CD14-positive monocyte (primary cell): ENCODE results near the gene B3GNT9. TPM values are rescaled to one million over a fixed set of nuclear protein-coding genes. Genes with fewer than 3 reads are reported as not detected.

ENCODE experiments used
- DNase-seq, 3 donors: peaks; one replicate each; pipeline ENCODE4 v3.0.0-alpha.2; 2011 to 2022
- H2AFZ ChIP-seq: 2 replicates; pipeline ENCODE4 v1.6.0; 2012; ENCODE audit warnings: mild to moderate bottlenecking, low read depth, low read length, inconsistent platforms; ENCODE audit not compliant: insufficient read depth, poor library complexity, severe bottlenecking
- H3K27ac ChIP-seq, 2 donors: 1 replicate in 1 of 2; 2 replicates in 1 of 2; pipeline ENCODE4 v1.5.1; 2012 to 2013; ENCODE audit warnings: low read length in 2 of 2, control low read depth in 1 of 2, inconsistent platforms in 1 of 2, low read depth in 1 of 2, mild to moderate bottlenecking in 1 of 2
- H3K27me3 ChIP-seq, 2 donors: one replicate each; pipeline versions ENCODE4 v1.6.0 to v1.6.1; 2011 to 2013; ENCODE audit warnings: low read length in 2 of 2; ENCODE audit not compliant: control insufficient read depth in 2 of 2, insufficient read depth in 2 of 2
- H3K36me3 ChIP-seq, 2 donors: replicated peaks in 1 of 2; 1 replicate in 1 of 2; 2 replicates in 1 of 2; pipeline versions ENCODE4 v1.5.1 to v1.6.1; 2012 to 2013; ENCODE audit warnings: low read length in 2 of 2, control low read depth in 1 of 2, inconsistent platforms in 1 of 2, mild to moderate bottlenecking in 1 of 2; ENCODE audit not compliant: insufficient read depth in 2 of 2, control insufficient read depth in 1 of 2
- H3K4me1 ChIP-seq, 2 donors: 1 replicate in 1 of 2; 2 replicates in 1 of 2; pipeline versions ENCODE4 v1.5.1 to v1.6.1; 2012 to 2013; ENCODE audit warnings: low read length in 2 of 2, control low read depth in 1 of 2, inconsistent platforms in 1 of 2, mild to moderate bottlenecking in 1 of 2, moderate library complexity in 1 of 2; ENCODE audit not compliant: insufficient read depth in 2 of 2, control insufficient read depth in 1 of 2
- H3K4me2 ChIP-seq: replicated peaks from 2 replicates; pipeline ENCODE3; 2012; ENCODE audit warnings: low read length, moderate library complexity, mild to moderate bottlenecking; ENCODE audit not compliant: poor library complexity, severe bottlenecking; ENCODE audit errors: extremely low read depth
- H3K4me3 ChIP-seq, 3 experiments: fragments of 200-600 bp in 1 of 3; sonication (generic) in 1 of 3; replicated peaks in 1 of 3; 1 replicate in 2 of 3; 2 replicates in 1 of 3; pipeline ENCODE4 v1.5.1; 2011 to 2013; ENCODE audit warnings: low read length in 3 of 3, mild to moderate bottlenecking in 3 of 3, control low read depth in 2 of 3, low read depth in 2 of 3, inconsistent platforms in 1 of 3, moderate library complexity in 1 of 3
- H3K79me2 ChIP-seq: 2 replicates; pipeline ENCODE4 v1.6.0; 2012; ENCODE audit warnings: mild to moderate bottlenecking, control low read depth, inconsistent platforms, low read length, moderate library complexity; ENCODE audit not compliant: insufficient read depth
- H3K9ac ChIP-seq: 2 replicates; pipeline ENCODE4 v1.6.0; 2017; ENCODE audit warnings: low read length, mild to moderate bottlenecking; ENCODE audit not compliant: insufficient read depth, poor library complexity, severe bottlenecking
- H3K9me3 ChIP-seq, 2 donors: replicated peaks in 1 of 2; 1 replicate in 1 of 2; 2 replicates in 1 of 2; pipeline versions ENCODE4 v1.5.1 to v1.6.1; 2012 to 2013; ENCODE audit warnings: low read length in 2 of 2, control low read depth in 1 of 2; ENCODE audit not compliant: control insufficient read depth in 1 of 2, insufficient read depth in 1 of 2
- H4K20me1 ChIP-seq: 2 replicates; pipeline ENCODE4 v1.6.0; 2012; ENCODE audit warnings: mild to moderate bottlenecking, low read length, control low read depth, moderate library complexity; ENCODE audit not compliant: insufficient read depth
- H3K27ac Mint-ChIP-seq, 7 donors: one replicate each; pipeline ENCODE4 v1.8.0; 2020; ENCODE audit warnings: mild to moderate bottlenecking in 7 of 7, mixed read lengths in 7 of 7, moderate library complexity in 6 of 7, inconsistent platforms in 2 of 7
- H3K27me3 Mint-ChIP-seq, 3 donors: one replicate each; pipeline ENCODE4 v1.8.0; 2021 to 2022; ENCODE audit warnings: low read depth in 3 of 3, mild to moderate bottlenecking in 3 of 3, mixed read lengths in 3 of 3, moderate library complexity in 3 of 3, inconsistent platforms in 1 of 3
- H3K36me3 Mint-ChIP-seq, 2 donors: one replicate each; pipeline ENCODE4 v1.8.0; 2020; ENCODE audit warnings: mixed read lengths in 2 of 2, inconsistent platforms in 1 of 2, mild to moderate bottlenecking in 1 of 2
- H3K4me1 Mint-ChIP-seq: one replicate; pipeline ENCODE4 v1.8.0; 2020; ENCODE audit warnings: mild to moderate bottlenecking, mixed read lengths
- H3K4me3 Mint-ChIP-seq, 2 donors: one replicate each; pipeline ENCODE4 v1.8.0; 2020; ENCODE audit warnings: mild to moderate bottlenecking in 2 of 2, mixed read lengths in 2 of 2, moderate library complexity in 1 of 2
- H3K9me3 Mint-ChIP-seq, 7 donors: one replicate each; pipeline ENCODE4 v1.8.0; 2020 to 2022; ENCODE audit warnings: mixed read lengths in 7 of 7, mild to moderate bottlenecking in 6 of 7, moderate library complexity in 6 of 7, inconsistent platforms in 2 of 7
- WGBS: methylation state at CpG from one replicate; pipeline ENCODE4 v1.1.5; 2013; ENCODE audit warnings: missing lambda C conversion rate; ENCODE audit not compliant: insufficient coverage; 5-methylcytosine and 5-hydroxymethylcytosine counted together
- intact Hi-C, 2 donors: fragments of 100-400 bp; cut with micrococcal nuclease; formaldehyde crosslinking; loops; one replicate each; pipeline versions ENCODE4 v1.15.0 to v1.15.1; 2023
- polyA plus RNA-seq, 3 donors: library from polyadenylated mRNA; depleted of rRNA in 1 of 3; unstranded in 2 of 3; stranded (reverse) in 1 of 3; fragments of 300-500 nt in 2 of 3; fragments of >200 nt in 1 of 3; fragmentation: Illumina TruSeq in 2 of 3; gene quantifications; 1 replicate in 2 of 3; 2 replicates in 1 of 3; pipeline ENCODE4 v1.2.3, GENCODE V29; 2012 to 2021
- TF ChIP-seq, protein P1 (sequence below): fragments of 200-600 bp; IDR thresholded peaks from one replicate; pipeline ENCODE4 v1.8.0; 2022; ENCODE audit warnings: antibody characterized with exemption, mild to moderate bottlenecking

Gene B3GNT9
- polyA plus RNA-seq, 3 donors = 0.10 to 0.67 (median 0.20) TPM

DNA sequence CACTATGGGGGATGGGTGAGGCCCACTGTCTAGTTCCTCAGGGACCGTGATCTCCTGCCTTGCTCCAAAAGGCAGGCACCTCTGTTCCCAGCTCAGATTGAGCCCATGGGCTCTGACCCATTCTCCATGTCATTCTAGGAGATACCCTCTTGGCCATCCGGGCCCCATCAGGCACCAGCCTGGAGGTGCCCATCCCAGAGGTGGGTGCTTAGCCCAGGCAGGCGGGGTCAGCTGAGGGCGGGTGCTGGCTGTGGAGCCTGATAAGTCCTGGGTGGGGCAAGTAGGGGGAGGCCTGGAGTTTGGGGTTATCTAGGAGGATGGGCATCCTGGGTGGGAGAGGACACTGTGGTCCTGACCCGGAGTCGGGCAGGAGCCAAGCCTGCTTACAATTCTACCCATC, 43.5 kb upstream of the B3GNT9 start:
- Mint-ChIP-seq H3K4me3 (no peak overlapping the region), H3K36me3 (peaks cover 42 to 55% of the 10 kb centered on the region in 2 donors), H3K27me3 (peaks cover 0 to 2% (median 0%) of the 10 kb centered on the region in 3 donors), H3K4me1 (peaks cover 36% of the 10 kb centered on the region), H3K9me3 (peaks cover 0 to 2% (median 0%) of the 10 kb centered on the region in 7 donors), H3K27ac (peak overlapping the region in 2 of 7 donors; percentile 8 to 54)
- no peak overlapping the region for H3K9ac ChIP-seq
- peaks cover 18 to 20% of the 10 kb centered on the region in 2 donors for H3K4me1 ChIP-seq
- no peak overlapping the region for H2AFZ ChIP-seq
- H3K27ac ChIP-seq = peak overlapping the region in 1 of 2 donors; percentile 32
- H3K79me2 ChIP-seq = peaks cover 30% of the 10 kb centered on the region
- TF ChIP-seq, protein P1, sequence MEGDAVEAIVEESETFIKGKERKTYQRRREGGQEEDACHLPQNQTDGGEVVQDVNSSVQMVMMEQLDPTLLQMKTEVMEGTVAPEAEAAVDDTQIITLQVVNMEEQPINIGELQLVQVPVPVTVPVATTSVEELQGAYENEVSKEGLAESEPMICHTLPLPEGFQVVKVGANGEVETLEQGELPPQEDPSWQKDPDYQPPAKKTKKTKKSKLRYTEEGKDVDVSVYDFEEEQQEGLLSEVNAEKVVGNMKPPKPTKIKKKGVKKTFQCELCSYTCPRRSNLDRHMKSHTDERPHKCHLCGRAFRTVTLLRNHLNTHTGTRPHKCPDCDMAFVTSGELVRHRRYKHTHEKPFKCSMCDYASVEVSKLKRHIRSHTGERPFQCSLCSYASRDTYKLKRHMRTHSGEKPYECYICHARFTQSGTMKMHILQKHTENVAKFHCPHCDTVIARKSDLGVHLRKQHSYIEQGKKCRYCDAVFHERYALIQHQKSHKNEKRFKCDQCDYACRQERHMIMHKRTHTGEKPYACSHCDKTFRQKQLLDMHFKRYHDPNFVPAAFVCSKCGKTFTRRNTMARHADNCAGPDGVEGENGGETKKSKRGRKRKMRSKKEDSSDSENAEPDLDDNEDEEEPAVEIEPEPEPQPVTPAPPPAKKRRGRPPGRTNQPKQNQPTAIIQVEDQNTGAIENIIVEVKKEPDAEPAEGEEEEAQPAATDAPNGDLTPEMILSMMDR = no peak
- H3K4me2 ChIP-seq = no peak overlapping the region
- H3K36me3 ChIP-seq = peaks cover 41 to 54% of the 10 kb centered on the region in 2 donors
- no peak overlapping the region for H3K4me3 ChIP-seq
- WGBS = 100% methylated on average over 4 of the region's 6 CpGs
- no peaks in the 10 kb centered on the region for H3K9me3 ChIP-seq
- intact Hi-C loops = loop anchor here (5.0 kb wide), 1 partner anchor 33 kb away; the partner anchor contains the start of gene TMEM208 (in 2 of the 2)
- no peaks in the 10 kb centered on the region for H3K27me3 ChIP-seq
- DNase-seq = no peak
- H4K20me1 ChIP-seq = peaks cover 70% of the 10 kb centered on the region

DNA sequence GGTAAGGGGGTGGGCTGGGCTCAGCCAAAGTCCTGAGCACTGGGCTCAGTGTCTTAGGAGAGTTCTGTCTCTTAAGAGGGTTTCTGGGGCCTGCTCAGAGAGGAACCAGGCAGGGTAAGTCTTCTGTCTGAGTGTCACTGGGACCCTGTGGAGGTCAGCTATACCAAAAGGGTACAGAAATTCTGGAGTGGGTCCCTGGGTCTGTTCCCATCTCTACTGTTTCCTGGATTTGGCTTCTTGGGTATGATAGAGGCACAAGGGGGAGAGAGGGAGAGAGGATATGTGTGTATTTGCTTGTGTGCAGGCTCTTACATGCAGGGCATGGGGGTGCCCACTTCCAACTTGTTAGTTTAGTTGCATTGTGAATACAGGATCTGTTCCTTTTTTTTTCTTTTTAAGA, 42.7 kb upstream of the B3GNT9 start:
- Histone ChIP-seq H4K20me1 (peaks cover 64% of the 10 kb centered on the region), H3K36me3 (peaks cover 41 to 47% of the 10 kb centered on the region in 2 donors), H3K27ac (peak overlapping the region in 1 of 2 donors; percentile 87), H3K4me1 (peaks cover 18 to 20% of the 10 kb centered on the region in 2 donors), H2AFZ (no peak overlapping the region), H3K9me3 (no peaks in the 10 kb centered on the region), H3K79me2 (peaks cover 30% of the 10 kb centered on the region), H3K4me3 (peak overlapping the region in 1 of 3 experiments; percentile 95), H3K9ac (no peak overlapping the region), H3K27me3 (no peaks in the 10 kb centered on the region), H3K4me2 (peak overlapping the region; percentile 83)
- Mint-ChIP-seq H3K36me3 (peaks cover 42 to 53% of the 10 kb centered on the region in 2 donors), H3K4me1 (peaks cover 36% of the 10 kb centered on the region), H3K4me3 (no peak overlapping the region), H3K27me3 (peaks cover 0 to 2% (median 0%) of the 10 kb centered on the region in 3 donors), H3K27ac (peak overlapping the region in 4 of 7 donors; percentile 80 to 88 (median 84)), H3K9me3 (peaks cover 0 to 2% (median 0%) of the 10 kb centered on the region in 7 donors)
- DNase-seq = no peak
- TF ChIP-seq, protein P1 = no peak
- intact Hi-C loops = loop anchor here (2.0 to 5.0 kb wide), 3 partner anchors 33 to 53 kb away; partner anchors contain the start of genes FHOD1 (in 2 of the 2) and TMEM208 (in 2 of the 2)
